Left ventricle myocardium inferior (tissue), 1 donor: Measurements from ENCODE around the gene MASP1. TPM values are rescaled to one million over a fixed set of nuclear protein-coding genes. Genes with fewer than 3 reads are reported as not detected.

Source experiments
- DNase-seq: peaks from one replicate; pipeline ENCODE4 v3.0.0-alpha.2; 2020
- H3K27ac ChIP-seq: fragments of 200-600 bp; replicated peaks from 2 replicates; pipeline ENCODE4 v1.8.0; 2021
- H3K27me3 ChIP-seq: fragments of 200-600 bp; 2 replicates; pipeline ENCODE4 v1.8.0; 2021; ENCODE audit warnings: low read depth
- H3K36me3 ChIP-seq: fragments of 200-600 bp; 2 replicates; pipeline ENCODE4 v1.8.0; 2021
- H3K4me1 ChIP-seq: fragments of 200-600 bp; 2 replicates; pipeline ENCODE4 v1.8.0; 2021
- H3K4me3 ChIP-seq: fragments of 200-600 bp; 2 replicates; pipeline ENCODE4 v1.8.0; 2021; ENCODE audit warnings: mild to moderate bottlenecking, moderate library complexity
- H3K9me3 ChIP-seq: fragments of 200-600 bp; replicated peaks from 2 replicates; pipeline ENCODE4 v1.8.0; 2021
- CTCF ChIP-seq: fragments of 200-600 bp; IDR thresholded peaks from 2 replicates; pipeline ENCODE4 v1.8.0; 2021; ENCODE audit warnings: antibody characterized with exemption, mild to moderate bottlenecking, borderline replicate concordance
- intact Hi-C: fragments of 100-400 bp; cut with micrococcal nuclease; formaldehyde crosslinking; loops from one replicate; pipeline ENCODE4 v1.11.0; 2022
- total RNA-seq: library from RNA; stranded (reverse); fragmentation: NEBNext Ultra II Directional; extraction: Animal tissue kit (Norgen Biotek cat#: 25700); gene quantifications from one replicate; pipeline ENCODE4 v1.2.1, GENCODE V29; 2021
- donor health status: DM: no; HTN: yes; CAD: no; lungs with severe emphysema.

Gene MASP1
- total RNA-seq, 1 donor from 2014 or later, result 214 TPM

GRCh38 chr3:187255314-187255713 lies 36.2 kb downstream of the MASP1 start:
- H3K9me3 ChIP-seq, result no peaks in the 10 kb centered on the region
- no peak overlapping the region for H3K27ac ChIP-seq
- peaks cover 16% of the 10 kb centered on the region for H3K4me1 ChIP-seq
- H3K4me3 ChIP-seq, result no peak overlapping the region
- peaks cover 53% of the 10 kb centered on the region for H3K36me3 ChIP-seq
- intact Hi-C loops, result no loop called here
- no peak for DNase-seq
- no peaks in the 10 kb centered on the region for H3K27me3 ChIP-seq
- TF ChIP-seq CTCF, result no peak

GRCh38 chr3:187252311-187252710 lies 39.2 kb downstream of the MASP1 start:
- no peak for DNase-seq
- no peak overlapping the region for H3K27ac ChIP-seq
- peaks cover 32% of the 10 kb centered on the region for H3K36me3 ChIP-seq
- intact Hi-C loops, result no loop called here
- H3K27me3 ChIP-seq, result no peaks in the 10 kb centered on the region
- no peak for TF ChIP-seq CTCF
- no peaks in the 10 kb centered on the region for H3K9me3 ChIP-seq
- no peak overlapping the region for H3K4me3 ChIP-seq
- H3K4me1 ChIP-seq, result peaks cover 16% of the 10 kb centered on the region

GRCh38 chr3:187251599-187251998 lies 39.9 kb downstream of the MASP1 start:
- no peak for DNase-seq
- Histone ChIP-seq H3K36me3 (peaks cover 29% of the 10 kb centered on the region), H3K4me3 (no peak overlapping the region), H3K9me3 (no peaks in the 10 kb centered on the region), H3K4me1 (peaks cover 16% of the 10 kb centered on the region), H3K27ac (no peak overlapping the region), H3K27me3 (no peaks in the 10 kb centered on the region)
- no peak for TF ChIP-seq CTCF
- intact Hi-C loops, result no loop called here

GRCh38 chr3:187247398-187247797 lies 44.1 kb downstream of the MASP1 start:
- intact Hi-C loops, result no loop called here
- H3K27ac ChIP-seq, result no peak overlapping the region
- peaks cover 20% of the 10 kb centered on the region for H3K36me3 ChIP-seq
- no peak for TF ChIP-seq CTCF
- no peak for DNase-seq
- no peaks in the 10 kb centered on the region for H3K4me1 ChIP-seq
- no peak overlapping the region for H3K4me3 ChIP-seq
- no peaks in the 10 kb centered on the region for H3K9me3 ChIP-seq
- H3K27me3 ChIP-seq, result no peaks in the 10 kb centered on the region

- H3K9me3 ChIP-seq, result no peaks in the 10 kb centered on the region
- no peak for TF ChIP-seq CTCF
- no peaks in the 10 kb centered on the region for H3K36me3 ChIP-seq
- no peaks in the 10 kb centered on the region for H3K27me3 ChIP-seq
- H3K4me3 ChIP-seq, result no peak overlapping the region
- no peaks in the 10 kb centered on the region for H3K4me1 ChIP-seq
- no peak overlapping the region for H3K27ac ChIP-seq
- DNase-seq, result no peak
- intact Hi-C loops, result no loop called here
These were observed 47.5 kb downstream of the MASP1 start for GRCh38 chr3:187243933-187244524.
